Dedifferentiated amniotic fluid mesenchymal stem cell (primary cell): Measurements from ENCODE around the gene HOMER2.
"Not testable (repeated sequence)": the region's sequence is repeated elsewhere in the genome, so short reads cannot be mapped to it uniquely, and the experiment has no call there.

Source experiments
- DNase-seq: peaks from one replicate; pipeline ENCODE4 v3.0.0-alpha.2; 2016; ENCODE audit errors: extremely low spot score

Gene HOMER2

GRCh38 chr15:82894971-82895520 lies 57.5 kb downstream of the HOMER2 start:
- peak; percentile 17 for DNase-seq

- DNase-seq = not testable (repeated sequence)
These were observed 59.0 kb downstream of the HOMER2 start for GRCh38 chr15:82893473-82893872.

- no peak for DNase-seq
These were observed 59.9 kb downstream of the HOMER2 start for GRCh38 chr15:82892573-82892972.

- no peak for DNase-seq
These were observed 61.5 kb downstream of the HOMER2 start for GRCh38 chr15:82890995-82891390.

DNA sequence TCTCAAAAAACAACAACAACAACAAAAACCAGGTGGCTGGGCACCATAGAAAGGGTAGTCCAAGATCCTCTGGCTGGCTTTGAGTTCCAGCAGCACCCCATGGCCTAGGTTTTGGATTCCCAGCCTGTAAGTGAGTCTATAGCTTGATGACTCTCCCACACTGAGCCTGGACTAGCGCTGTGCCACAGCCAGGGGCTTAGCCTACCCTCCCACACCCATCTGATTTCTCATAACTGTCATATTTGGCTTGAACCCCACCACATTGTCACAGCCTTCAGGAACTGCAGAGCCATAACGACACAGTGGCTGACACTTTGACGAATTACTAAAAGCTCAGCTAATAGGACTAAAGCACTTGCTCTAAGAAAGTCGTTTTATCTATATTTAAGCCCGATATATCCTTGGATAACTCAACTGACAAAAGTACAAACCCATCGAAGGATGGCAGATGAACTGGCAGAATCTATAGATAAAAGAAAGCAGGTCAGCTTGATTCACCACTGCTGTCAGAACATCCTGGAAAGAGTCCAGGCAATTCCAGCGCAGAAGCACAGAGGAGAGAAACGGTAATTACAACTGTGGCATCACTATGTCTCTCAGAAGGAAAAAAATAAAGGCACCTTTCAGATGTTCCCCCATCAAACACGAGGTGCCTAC lies 62.1 kb downstream of the HOMER2 start:
- no peak for DNase-seq

DNA sequence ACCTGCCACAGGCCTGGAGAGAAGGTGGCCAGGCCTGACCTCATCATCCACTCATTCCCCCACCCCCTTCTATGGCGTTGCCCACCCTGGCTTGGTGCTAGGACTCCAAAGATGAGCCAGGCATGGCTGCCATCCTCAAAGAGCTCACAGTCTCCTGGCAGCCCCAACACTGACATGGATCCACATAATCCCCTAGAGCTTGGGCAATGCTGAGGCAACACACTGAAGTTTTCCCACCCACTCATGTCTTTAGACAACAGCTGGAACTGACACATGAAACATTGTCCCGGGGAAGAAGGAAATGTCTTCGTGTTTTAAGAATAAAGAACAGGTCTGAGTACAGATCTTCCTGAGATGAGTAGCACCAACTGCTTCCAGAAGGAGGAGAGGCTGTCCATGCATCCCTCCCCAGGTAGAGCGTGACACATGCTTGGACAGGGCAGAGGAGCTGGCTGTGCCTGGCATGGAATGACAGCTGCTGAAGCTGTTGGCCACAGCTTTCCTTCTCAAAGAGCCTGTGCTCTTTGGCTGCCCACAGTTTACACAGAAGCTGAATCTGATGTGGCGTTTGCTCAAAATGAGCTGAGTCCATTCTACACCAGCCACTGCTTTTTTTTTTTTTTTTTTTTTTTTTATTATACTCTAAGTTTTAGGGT lies 70.1 kb downstream of the HOMER2 start:
- DNase-seq = no peak

GRCh38 chr15:82881747-82882146 lies 70.8 kb downstream of the HOMER2 start:
- no peak for DNase-seq

DNA sequence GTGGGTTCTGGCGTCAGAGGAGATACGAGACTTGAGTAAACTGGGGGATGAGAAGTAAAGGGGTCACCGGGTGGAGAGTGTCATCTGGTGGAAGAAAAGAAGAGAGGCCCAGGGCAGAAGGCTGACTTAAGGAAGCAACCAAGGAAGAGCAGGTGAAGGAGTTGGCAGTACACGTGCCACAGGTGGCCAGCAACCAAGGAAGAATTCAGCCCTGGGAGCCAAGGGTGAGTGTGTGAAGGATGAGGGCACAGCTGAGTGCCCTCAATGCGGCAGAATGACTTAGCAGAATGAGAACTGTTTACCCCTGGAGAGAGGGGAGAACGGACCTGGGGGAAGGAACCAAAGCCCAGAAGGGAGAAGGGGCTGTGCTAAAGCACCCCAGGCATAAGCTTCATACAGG lies 71.8 kb downstream of the HOMER2 start:
- DNase-seq = no peak

- no peak for DNase-seq
These were observed 74.2 kb downstream of the HOMER2 start for GRCh38 chr15:82878325-82878724.

DNA sequence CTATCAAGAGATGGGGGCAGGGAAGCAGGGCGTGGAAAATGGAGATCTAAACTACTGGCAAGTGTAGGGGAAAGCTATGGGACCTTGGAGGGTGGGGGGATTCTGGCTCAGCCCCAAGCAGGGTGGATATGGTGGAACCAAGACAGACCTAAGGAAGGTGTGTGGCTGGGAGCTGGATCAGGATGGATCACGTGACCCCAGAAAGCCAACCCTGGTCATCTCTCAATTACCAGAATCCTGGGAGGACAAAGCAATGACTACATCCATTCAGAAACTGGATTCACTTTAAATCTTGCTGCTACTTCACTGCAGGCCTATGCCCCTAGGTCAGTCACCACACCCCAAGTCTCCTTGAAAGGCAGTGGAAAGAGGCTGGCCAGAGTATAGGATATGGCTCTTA lies 74.7 kb downstream of the HOMER2 start:
- no peak for DNase-seq

GRCh38 chr15:82875411-82876003 lies 77.0 kb downstream of the HOMER2 start:
- DNase-seq = no peak

DNA sequence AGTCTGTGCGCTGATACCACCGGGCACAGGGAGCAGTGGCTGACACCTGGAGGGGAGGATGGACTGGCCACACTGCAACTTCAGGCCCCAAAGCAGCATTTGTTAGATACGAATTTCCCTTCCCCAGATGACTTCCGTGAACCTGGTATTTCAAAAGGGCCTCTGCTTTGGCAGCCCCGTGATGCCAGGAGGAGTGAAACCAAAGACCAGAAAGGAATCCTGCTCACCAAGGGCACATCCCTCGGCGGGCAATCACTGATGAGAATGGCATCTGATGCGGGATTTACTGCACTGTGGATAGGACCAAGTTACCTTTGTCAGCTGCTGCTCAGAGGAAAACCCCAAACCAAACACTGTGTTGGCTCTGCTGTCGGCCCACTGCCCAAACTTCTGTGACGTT lies 77.6 kb downstream of the HOMER2 start:
- no peak for DNase-seq

- DNase-seq = no peak
These were observed 78.3 kb downstream of the HOMER2 start for GRCh38 chr15:82874267-82874666.

- no peak for DNase-seq
These were observed 79.4 kb downstream of the HOMER2 start for GRCh38 chr15:82873000-82873680.

- no peak for DNase-seq
These were observed 80.6 kb downstream of the HOMER2 start for GRCh38 chr15:82871832-82872484.

GRCh38 chr15:82871358-82871757 lies 81.2 kb downstream of the HOMER2 start:
- DNase-seq = no peak

GRCh38 chr15:82870727-82871320 lies 81.7 kb downstream of the HOMER2 start:
- no peak for DNase-seq

GRCh38 chr15:82865981-82866380 lies 86.5 kb downstream of the HOMER2 start:
- not testable (repeated sequence) for DNase-seq

- DNase-seq = not testable (repeated sequence)
These were observed 86.9 kb downstream of the HOMER2 start for GRCh38 chr15:82865581-82865980.

DNA sequence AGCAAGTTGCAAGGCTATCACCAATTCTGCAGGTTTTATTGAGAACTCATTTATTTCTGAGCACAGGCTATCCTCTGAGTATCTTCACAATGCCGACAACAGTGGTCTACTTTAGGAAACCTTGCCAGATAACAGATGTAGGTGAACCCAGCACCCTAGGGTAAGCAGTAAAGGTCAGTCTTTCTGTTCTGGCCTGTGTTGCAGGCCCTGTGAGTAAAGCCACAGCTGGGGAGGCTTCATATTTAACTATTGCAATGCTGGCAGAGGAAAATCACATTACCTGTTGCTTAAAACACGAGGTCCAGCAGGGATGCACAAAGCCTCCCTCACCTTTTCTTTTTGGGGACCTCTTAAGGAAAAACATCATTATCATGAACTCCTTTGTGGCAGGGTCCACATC lies 87.6 kb downstream of the HOMER2 start:
- no peak for DNase-seq

DNA sequence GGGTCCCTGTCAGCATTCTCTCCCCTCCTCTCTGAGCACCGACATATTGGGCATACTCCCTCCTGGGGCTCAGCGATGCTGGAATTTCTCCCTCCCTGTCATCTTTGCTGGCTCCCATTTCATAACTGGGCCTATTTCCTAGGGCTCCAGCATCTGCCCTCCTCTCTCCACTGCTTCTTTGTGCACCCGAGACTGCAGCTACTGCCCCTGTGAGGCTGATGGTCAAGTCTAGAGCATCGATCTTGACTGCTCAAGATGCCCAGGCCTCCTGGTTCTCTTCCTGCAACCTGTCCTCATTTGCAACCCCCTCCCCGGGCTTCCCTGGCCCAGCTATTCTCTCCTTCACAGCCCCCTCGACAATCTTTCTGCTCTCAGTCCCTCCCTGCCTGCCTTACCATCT lies 89.6 kb downstream of the HOMER2 start:
- DNase-seq = no peak
